Stimulated activated CD8-positive, alpha-beta memory T cell treated with anti-CD3 and anti-CD28 coated beads, Interleukin-7, amount 100 ng/mL, for 1 hour (primary cell): ENCODE data around the gene CLDN4.
"Not testable (repeated sequence)": the region's sequence is repeated elsewhere in the genome, so short reads cannot be mapped to it uniquely, and the experiment has no call there.

ENCODE experiments used
- DNase-seq, 2 donors: peaks; one replicate each; pipeline ENCODE4 v3.0.0-alpha.2; 2020; ENCODE audit warnings: low read depth in 2 of 2

Gene CLDN4

GRCh38 chr7:73830681-73831583, at the start of gene CLDN4:
Gene CLDN4 (plus strand): TSS chr7:73830996. CDS start chr7:73831202, 206 bp downstream.
- DNase-seq: no peak

- DNase-seq: no peak
Observed at GRCh38 chr7:73786588-73786987, 44.2 kb upstream of the CLDN4 start.

GRCh38 chr7:73787786-73788048, 43.1 kb upstream of the CLDN4 start:
- not testable (repeated sequence) for DNase-seq

- DNase-seq: no peak
Observed at GRCh38 chr7:73789051-73789450, 41.7 kb upstream of the CLDN4 start.

GRCh38 chr7:73791170-73791690, 39.6 kb upstream of the CLDN4 start:
- DNase-seq: not testable (repeated sequence)

- DNase-seq: not testable (repeated sequence)
Observed at GRCh38 chr7:73795188-73795587, 35.6 kb upstream of the CLDN4 start.

- DNase-seq: not testable (repeated sequence)
Observed at GRCh38 chr7:73796656-73797055, 34.1 kb upstream of the CLDN4 start.

GRCh38 chr7:73797176-73797575, 33.6 kb upstream of the CLDN4 start:
- not testable (repeated sequence) for DNase-seq

GRCh38 chr7:73799282-73800141, 31.3 kb upstream of the CLDN4 start:
- no peak for DNase-seq

- DNase-seq: no peak
Observed at GRCh38 chr7:73801577-73801976, 29.2 kb upstream of the CLDN4 start.

GRCh38 chr7:73802459-73802858, 28.3 kb upstream of the CLDN4 start:
- no peak for DNase-seq

GRCh38 chr7:73809467-73809951, 21.3 kb upstream of the CLDN4 start:
- DNase-seq: no peak

GRCh38 chr7:73810998-73811360, 19.8 kb upstream of the CLDN4 start:
- no peak for DNase-seq

- peak in 1 of 2 donors; percentile 34 for DNase-seq
Observed at GRCh38 chr7:73811760-73812168, 19.0 kb upstream of the CLDN4 start.

- DNase-seq: no peak
Observed at GRCh38 chr7:73812996-73813395, 17.8 kb upstream of the CLDN4 start.

GRCh38 chr7:73815436-73815835, 15.4 kb upstream of the CLDN4 start:
- no peak for DNase-seq

GRCh38 chr7:73817121-73817520, 13.7 kb upstream of the CLDN4 start:
- DNase-seq: no peak

GRCh38 chr7:73820013-73820412, 10.8 kb upstream of the CLDN4 start:
- no peak for DNase-seq

GRCh38 chr7:73821597-73822285, 9.1 kb upstream of the CLDN4 start:
- not testable (repeated sequence) for DNase-seq

- DNase-seq: no peak
Observed at GRCh38 chr7:73822319-73823173, 8.2 kb upstream of the CLDN4 start.

GRCh38 chr7:73823257-73823656, 7.5 kb upstream of the CLDN4 start:
- DNase-seq: no peak
